IMR-90 (cell line): ENCODE data around the gene SIM1. TPM values are rescaled to one million over a fixed set of nuclear protein-coding genes. Genes with fewer than 3 reads are reported as not detected.

Experiments
- ATAC-seq: fragments of 200-7000 bp; cut with Tn5 transposase; 2 replicates; pipeline ENCODE4 v1.9.1; 2020; ENCODE audit warnings: low read depth, mild to moderate bottlenecking, moderate library complexity
- BruUV-seq: library from RNA; stranded (reverse); fragments of 400-500 nt; replicated peaks from 2 replicates; lab custom pipeline; 2021; lab: Mats Ljungman, UMichigan
- CTCF ChIA-PET: fragments of 300-600 bp; formaldehyde crosslinking; extraction: SDS; loops from one replicate; lab custom pipeline; 2021; ENCODE audit warnings: antibody characterized with exemption; lab: Yijun Ruan, JAX
- POLR2A ChIA-PET: fragments of 300-600 bp; sonication (Branson Sonifier 250); formaldehyde crosslinking; loops from one replicate; lab custom pipeline; 2022; ENCODE audit warnings: antibody characterized with exemption; ENCODE audit not compliant: unreplicated experiment; lab: Charles Lee
- DNase-seq: peaks from one replicate; pipeline ENCODE4 v3.0.0; 2013
- H2AFZ ChIP-seq: replicated peaks from 2 replicates; pipeline ENCODE3; 2013; ENCODE audit warnings: low read length, mild to moderate bottlenecking; ENCODE audit not compliant: poor library complexity
- H2AK5ac ChIP-seq: 2 replicates; pipeline ENCODE4 v1.6.1; 2013; ENCODE audit warnings: low read depth, low read length, inconsistent platforms
- H2AK9ac ChIP-seq: replicated peaks from 2 replicates; pipeline ENCODE3; 2013; ENCODE audit warnings: mild to moderate bottlenecking, low read depth, low read length, moderate library complexity; ENCODE audit not compliant: poor library complexity
- H2BK120ac ChIP-seq: 2 replicates; pipeline ENCODE4 v1.6.1; 2013; ENCODE audit warnings: low read depth, low read length, inconsistent platforms
- H2BK15ac ChIP-seq: 3 replicates; pipeline ENCODE4 v1.6.1; 2013; ENCODE audit warnings: low read depth, low read length, inconsistent platforms
- H2BK20ac ChIP-seq: 2 replicates; pipeline ENCODE4 v1.6.1; 2013; ENCODE audit warnings: low read depth, mild to moderate bottlenecking, inconsistent platforms, low read length, moderate library complexity
- H2BK5ac ChIP-seq: 2 replicates; pipeline ENCODE4 v1.6.1; 2013; ENCODE audit warnings: mild to moderate bottlenecking, low read depth, low read length, inconsistent platforms; ENCODE audit not compliant: poor library complexity, severe bottlenecking
- H3K14ac ChIP-seq: replicated peaks from 2 replicates; pipeline ENCODE4 v1.6.1; 2013; ENCODE audit warnings: low read depth, low read length, inconsistent platforms
- H3K18ac ChIP-seq: 2 replicates; pipeline ENCODE4 v1.6.1; 2013; ENCODE audit warnings: low read depth, low read length, control low read depth
- H3K23ac ChIP-seq: 2 replicates; pipeline ENCODE4 v1.6.1; 2013; ENCODE audit warnings: low read depth, low read length, inconsistent platforms
- H3K27ac ChIP-seq: 2 replicates; pipeline ENCODE4 v1.5.1; 2013; ENCODE audit warnings: mild to moderate bottlenecking, control low read depth, low read length; ENCODE audit not compliant: insufficient read depth
- H3K27me3 ChIP-seq: 2 replicates; pipeline ENCODE4 v1.6.1; 2013; ENCODE audit warnings: low read length; ENCODE audit not compliant: control insufficient read depth, insufficient read depth
- H3K36me3 ChIP-seq: 2 replicates; pipeline ENCODE4 v1.6.1; 2013; ENCODE audit warnings: low read length, mixed read lengths; ENCODE audit not compliant: control insufficient read depth, insufficient read depth
- H3K4ac ChIP-seq: 2 replicates; pipeline ENCODE4 v1.6.1; 2013; ENCODE audit warnings: low read depth, low read length, inconsistent platforms
- H3K4me1 ChIP-seq: 2 replicates; pipeline ENCODE4 v1.6.1; 2013; ENCODE audit warnings: low read length, mixed read lengths; ENCODE audit not compliant: control insufficient read depth, insufficient read depth
- H3K4me2 ChIP-seq: 2 replicates; pipeline ENCODE4 v1.6.1; 2013; ENCODE audit warnings: low read depth, mild to moderate bottlenecking, control low read depth, low read length, moderate library complexity
- H3K4me3 ChIP-seq: 2 replicates; pipeline ENCODE4 v1.5.1; 2013; ENCODE audit warnings: low read depth, mild to moderate bottlenecking, control low read depth, low read length, moderate library complexity; ENCODE audit not compliant: insufficient read depth
- H3K56ac ChIP-seq: 2 replicates; pipeline ENCODE4 v1.6.1; 2013; ENCODE audit warnings: low read length, inconsistent platforms; ENCODE audit not compliant: insufficient read depth; ENCODE audit errors: extremely low read depth
- H3K79me1 ChIP-seq, 2 experiments: 2 replicates each; pipeline ENCODE4 v1.6.1; 2013; ENCODE audit warnings: low read length in 2 of 2, inconsistent platforms in 1 of 2, low read depth in 1 of 2
- H3K9ac ChIP-seq: 2 replicates; pipeline ENCODE4 v1.6.1; 2013; ENCODE audit warnings: low read depth, low read length, control low read depth
- H3K9me1 ChIP-seq: 2 replicates; pipeline ENCODE4 v1.6.1; 2013; ENCODE audit warnings: low read length, inconsistent platforms; ENCODE audit not compliant: insufficient read depth
- H3K9me3 ChIP-seq: 2 replicates; pipeline ENCODE4 v1.6.1; 2013; ENCODE audit warnings: low read length; ENCODE audit not compliant: control insufficient read depth, insufficient read depth
- H4K20me1 ChIP-seq: 2 replicates; pipeline ENCODE4 v1.6.1; 2013; ENCODE audit warnings: low read length, inconsistent platforms; ENCODE audit not compliant: insufficient read depth
- H4K5ac ChIP-seq: 2 replicates; pipeline ENCODE4 v1.6.1; 2013; ENCODE audit warnings: mild to moderate bottlenecking, low read depth, low read length, control low read depth
- H4K8ac ChIP-seq, 2 experiments: 2 replicates each; pipeline ENCODE4 v1.6.1; 2013; ENCODE audit warnings: low read depth in 2 of 2, low read length in 2 of 2, control low read depth in 1 of 2, inconsistent platforms in 1 of 2
- H4K91ac ChIP-seq: 2 replicates; pipeline ENCODE4 v1.6.1; 2013; ENCODE audit warnings: low read depth, low read length, inconsistent platforms; ENCODE audit not compliant: insufficient read depth
- BHLHE40 ChIP-seq: fragments of 150-350 bp; IDR thresholded peaks from 2 replicates; pipeline ENCODE4 v1.6.1; 2016; ENCODE audit warnings: mild to moderate bottlenecking, low read depth, low read length
- CEBPB ChIP-seq: IDR thresholded peaks from 2 replicates; pipeline ENCODE4 v1.6.1; 2012; ENCODE audit warnings: low read depth, low read length, improper control_type of control experiment
- CHD1 ChIP-seq: IDR thresholded peaks from 2 replicates; pipeline ENCODE4 v1.6.1; 2012; ENCODE audit warnings: low read depth, low read length, improper control_type of control experiment
- FOS ChIP-seq: fragments of 150-350 bp; IDR thresholded peaks from 2 replicates; pipeline ENCODE4 v1.6.1; 2016; ENCODE audit warnings: low read depth, low read length
- MAZ ChIP-seq: IDR thresholded peaks from 2 replicates; pipeline ENCODE4 v1.6.1; 2012; ENCODE audit warnings: low read depth, mild to moderate bottlenecking, low read length, improper control_type of control experiment, moderate library complexity, borderline replicate concordance
- MXI1 ChIP-seq: IDR thresholded peaks from 2 replicates; pipeline ENCODE4 v1.6.1; 2012; ENCODE audit warnings: low read depth, mild to moderate bottlenecking, low read length, moderate library complexity, borderline replicate concordance
- POLR2A ChIP-seq: IDR thresholded peaks from 2 replicates; pipeline ENCODE4 v1.6.1; 2012; ENCODE audit warnings: mild to moderate bottlenecking, low read depth, low read length
- RAD21 ChIP-seq: IDR thresholded peaks from 2 replicates; pipeline ENCODE4 v1.6.1; 2012; ENCODE audit warnings: low read length, improper control_type of control experiment
- RFX5 ChIP-seq: IDR thresholded peaks from 2 replicates; pipeline ENCODE4 v1.8.0; 2012; ENCODE audit warnings: low read depth, mild to moderate bottlenecking, low read length, moderate library complexity
- WGBS, 2 experiments: methylation state at CpG; one replicate each; pipeline versions ENCODE4 v1.1.5 to v1.1.7; 2013; ENCODE audit warnings: missing lambda C conversion rate in 2 of 2; ENCODE audit not compliant: insufficient read length in 1 of 2; ENCODE audit errors: extremely low coverage in 2 of 2; 5-methylcytosine and 5-hydroxymethylcytosine counted together
- dilution Hi-C: fragments of 300-500 bp; cut with HindIII; formaldehyde crosslinking; loops from one replicate; pipeline ENCODE4 v1.14.3; 2018; ENCODE audit warnings: low sequenced_read_pairs; ENCODE audit not compliant: unreplicated experiment
- in situ Hi-C: fragments of 300-500 bp; cut with MboI; formaldehyde crosslinking; loops from 3 replicates; pipeline ENCODE4 v1.14.3; 2019; ENCODE audit warnings: low sequenced_read_pairs, inconsistent platforms, mixed read lengths
- intact Hi-C: fragments of 100-400 bp; cut with micrococcal nuclease; formaldehyde crosslinking; loops from 2 replicates; pipeline ENCODE4 v1.10.0; 2022
- polyA plus RNA-seq, 3 experiments: library from polyadenylated mRNA; depleted of rRNA; stranded (reverse); fragments of >200 nt; gene quantifications; 2 replicates each; pipeline ENCODE4 v1.2.3, GENCODE V29; 2012; ENCODE audit warnings: low replicate concordance in 1 of 3
- total RNA-seq: library from RNA; depleted of rRNA; stranded (reverse); fragments of >200 nt; gene quantifications from 2 replicates; pipeline ENCODE4 v1.2.3, GENCODE V29; 2012
- TF ChIP-seq, protein P1 (sequence below): fragments of 150-350 bp; IDR thresholded peaks from 2 replicates; pipeline ENCODE4 v1.6.1; 2017; ENCODE audit warnings: mild to moderate bottlenecking, antibody characterized with exemption, low read length, low read depth

SIM1 gene
- total and polyA plus RNA-seq, 2 of the 4 experiments (the other 2 are of a cell fraction): not detected

DNA sequence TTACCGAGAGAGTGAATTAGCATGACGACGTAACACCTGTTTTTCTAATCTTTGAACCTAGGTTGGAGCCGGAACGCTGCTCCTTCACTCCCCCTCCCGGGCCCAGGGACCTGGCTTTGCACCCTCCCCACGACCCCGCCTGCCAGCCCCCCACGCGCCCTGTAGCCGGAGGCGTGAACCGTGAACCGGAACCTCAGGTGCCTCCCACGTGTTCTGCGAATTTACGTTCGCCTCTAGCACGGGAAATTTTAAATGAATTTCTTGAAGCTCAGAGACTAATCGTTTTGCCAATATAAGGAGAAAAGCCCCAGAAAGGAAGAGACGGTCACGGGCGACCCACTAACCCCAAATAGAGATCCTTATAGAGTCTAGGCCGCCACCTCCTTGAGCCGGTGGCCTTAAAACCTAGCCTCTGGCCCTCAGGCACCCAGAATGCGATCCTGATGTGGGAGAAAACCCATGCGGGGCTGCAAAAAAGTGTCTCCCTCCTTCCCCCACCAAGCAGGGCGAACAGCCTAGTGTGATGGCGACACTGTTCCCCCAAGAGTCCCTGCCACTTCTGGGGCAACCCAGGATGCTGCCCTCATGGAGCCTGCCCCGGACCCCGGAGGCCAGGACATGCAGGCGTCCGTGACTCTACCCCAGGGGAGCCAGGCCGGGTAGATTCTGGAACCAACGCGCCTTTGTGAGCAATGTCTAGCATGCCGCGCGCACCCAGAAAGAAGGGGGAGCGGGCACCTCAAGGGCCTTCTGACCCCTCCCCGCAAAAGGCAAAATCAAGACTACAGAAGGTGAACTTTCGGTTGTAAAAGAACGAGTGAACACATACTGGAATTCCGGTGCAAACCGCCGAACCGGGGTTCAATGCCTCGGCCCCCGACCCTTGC lies 2.7 kb upstream of the SIM1 start:
- CTCF ChIA-PET: interaction anchor here (1.2 kb wide), 1 partner anchor 350 kb away, joined by 4 read pairs; no protein-coding TSS in a partner anchor
- H3K4me3 ChIP-seq: no peak overlapping the region

More for the DNA sequence above, 2.7 kb upstream of the SIM1 start:
- Histone ChIP-seq H2AK5ac (no peak overlapping the region), H4K5ac (no peak overlapping the region), H4K20me1 (peaks cover 14% of the 10 kb centered on the region; the same call in 1 of the 2 replicates), H3K4me1 (peaks cover 5% of the 10 kb centered on the region; the same call in 1 of the 2 replicates), H3K36me3 (no peaks in the 10 kb centered on the region), H3K9me1 (no peaks in the 10 kb centered on the region), H4K8ac (no peak overlapping the region), H3K18ac (no peak overlapping the region), H2BK15ac (no peak overlapping the region), H3K4ac (no peak overlapping the region), H2BK20ac (no peak overlapping the region), H2AK9ac (no peak overlapping the region), H4K91ac (no peak overlapping the region), H3K27ac (no peak overlapping the region), H2AFZ (no peak overlapping the region), H3K4me2 (no peak overlapping the region), H3K27me3 (peaks cover 95% of the 10 kb centered on the region), H3K23ac (no peak overlapping the region), H2BK5ac (no peak overlapping the region), H3K14ac (no peak overlapping the region), H3K79me1 (no peaks in the 10 kb centered on the region), H3K9ac (no peak overlapping the region), H3K56ac (no peak overlapping the region), H2BK120ac (no peak overlapping the region), H3K9me3 (peaks cover 44% of the 10 kb centered on the region)
- POLR2A ChIA-PET: no interaction called here
- TF ChIP-seq CEBPB (no peak), BHLHE40 (no peak), POLR2A (no peak), MAZ (no peak), CHD1 (no peak), RFX5 (no peak), FOS (no peak), RAD21 (no peak), MXI1 (no peak)
- TF ChIP-seq, protein P1, sequence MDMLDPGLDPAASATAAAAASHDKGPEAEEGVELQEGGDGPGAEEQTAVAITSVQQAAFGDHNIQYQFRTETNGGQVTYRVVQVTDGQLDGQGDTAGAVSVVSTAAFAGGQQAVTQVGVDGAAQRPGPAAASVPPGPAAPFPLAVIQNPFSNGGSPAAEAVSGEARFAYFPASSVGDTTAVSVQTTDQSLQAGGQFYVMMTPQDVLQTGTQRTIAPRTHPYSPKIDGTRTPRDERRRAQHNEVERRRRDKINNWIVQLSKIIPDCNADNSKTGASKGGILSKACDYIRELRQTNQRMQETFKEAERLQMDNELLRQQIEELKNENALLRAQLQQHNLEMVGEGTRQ: no peak
- no TSS peak for BruUV-seq
- DNase-seq (no peak), ATAC-seq (no peak)
- 8% methylated on average over 14 of the region's 49 CpGs; no CpG with 5 or more reads in 1 of the 2 experiments for WGBS, 2 experiments
- intact Hi-C loops (no loop called here), dilution Hi-C loops (loop anchor here (25.0 kb wide), 1 partner anchor 355 kb away; no protein-coding TSS in a partner anchor), in situ Hi-C loops (loop anchor here (25.0 kb wide), 1 partner anchor 880 kb away; no protein-coding TSS in a partner anchor)
